COLO829 (cell line): ENCODE data around the gene HOXD4.

Source experiments
- DNase-seq: peaks from one replicate; pipeline ENCODE4 v3.0.0; 2012; ENCODE audit warnings: low spot score

Gene HOXD4

DNA sequence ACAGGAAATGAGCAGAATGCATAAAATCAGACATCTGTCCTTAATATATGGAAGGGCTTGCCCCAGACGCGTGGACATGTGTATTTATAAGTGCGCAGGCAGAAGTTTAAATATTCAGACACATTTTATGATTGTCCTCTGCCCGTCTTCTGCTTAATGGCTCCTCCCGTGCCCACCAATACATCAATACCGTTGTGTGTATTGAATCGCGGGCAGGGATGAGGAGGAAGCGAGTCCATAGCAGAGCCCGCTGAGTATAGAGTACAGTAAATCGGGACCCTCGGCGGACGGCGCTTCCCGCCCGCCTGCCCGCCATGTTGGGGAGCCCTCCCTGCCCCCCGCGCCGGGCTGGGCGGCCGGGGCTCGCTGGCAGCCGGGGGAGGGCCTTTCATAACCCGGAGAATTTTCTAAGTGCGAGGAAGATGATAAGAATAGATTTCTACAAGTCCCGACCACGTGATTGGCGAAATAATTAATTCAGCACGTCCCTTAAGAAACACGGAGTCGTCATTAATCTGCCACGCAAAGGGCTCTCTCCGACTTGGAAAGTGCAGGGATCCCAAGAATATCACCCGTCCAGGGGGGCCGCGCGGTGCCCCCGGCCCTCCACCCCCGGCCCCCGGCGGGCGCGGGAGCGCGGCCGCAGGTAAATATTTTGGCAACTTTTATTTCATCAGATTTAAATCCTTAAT, 5.6 kb downstream of the HOXD4 start, which contains the start of gene HOXD3:
Gene HOXD3 (plus strand): TSS at position 501 of the 692 bp plus-strand sequence. CDS start 11,808 bp downstream, outside the sequence.
- no peak for DNase-seq

DNA sequence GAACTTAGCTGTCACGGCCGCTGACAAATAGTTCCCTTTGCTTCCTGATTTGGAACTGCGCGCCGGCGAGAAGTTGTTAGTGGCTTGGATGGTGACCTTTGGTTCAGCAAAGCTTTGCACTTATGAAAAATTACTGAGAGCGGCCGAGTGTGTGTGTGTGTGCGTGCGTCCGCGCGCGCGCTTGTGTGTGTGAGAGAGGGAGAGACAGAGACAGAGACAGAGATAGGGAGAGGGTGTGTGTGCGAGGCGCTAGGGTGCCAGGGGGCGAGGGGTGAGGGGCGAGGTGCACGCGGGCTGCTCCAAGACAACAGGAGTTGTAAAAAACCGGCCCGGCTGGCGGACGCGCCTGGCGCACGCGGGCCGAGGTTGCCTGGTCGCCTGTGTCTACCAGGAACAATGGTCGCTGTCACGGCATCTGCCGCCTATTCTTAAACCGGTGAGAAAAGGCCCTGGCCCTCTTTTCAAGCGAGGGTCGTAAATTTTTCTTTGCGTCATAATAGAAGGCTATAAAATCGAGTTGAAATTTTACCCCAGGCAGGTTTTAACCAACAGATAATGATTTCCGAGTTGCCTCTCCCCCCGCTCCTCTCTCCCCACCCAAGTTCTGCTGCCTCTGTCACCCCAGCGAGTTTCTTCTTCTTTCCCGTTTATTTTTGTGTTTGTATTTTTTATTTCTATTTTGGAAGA, 6.3 kb downstream of the HOXD4 start:
- no peak for DNase-seq

DNA sequence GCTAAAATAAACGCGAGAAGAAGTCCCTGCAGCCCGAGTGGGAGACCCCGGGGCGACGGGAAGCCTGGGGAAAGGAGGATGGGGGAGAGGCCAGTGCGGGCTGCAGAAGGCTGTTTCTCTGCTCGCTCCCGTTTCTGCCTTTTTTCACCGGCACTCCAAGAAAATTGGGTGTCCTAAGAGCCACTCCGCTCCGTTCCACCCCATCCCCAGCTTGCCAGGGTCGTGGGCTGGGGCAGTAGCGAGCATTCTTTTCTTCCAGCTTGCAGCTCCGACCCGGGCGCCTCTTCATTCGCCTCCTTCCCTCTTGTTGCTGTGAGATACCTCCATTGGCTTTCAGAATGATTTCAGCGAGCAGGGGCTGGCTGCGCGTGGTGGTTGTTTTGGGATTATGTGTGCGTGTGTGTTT, 6.8 kb downstream of the HOXD4 start:
- DNase-seq, result no peak

DNA sequence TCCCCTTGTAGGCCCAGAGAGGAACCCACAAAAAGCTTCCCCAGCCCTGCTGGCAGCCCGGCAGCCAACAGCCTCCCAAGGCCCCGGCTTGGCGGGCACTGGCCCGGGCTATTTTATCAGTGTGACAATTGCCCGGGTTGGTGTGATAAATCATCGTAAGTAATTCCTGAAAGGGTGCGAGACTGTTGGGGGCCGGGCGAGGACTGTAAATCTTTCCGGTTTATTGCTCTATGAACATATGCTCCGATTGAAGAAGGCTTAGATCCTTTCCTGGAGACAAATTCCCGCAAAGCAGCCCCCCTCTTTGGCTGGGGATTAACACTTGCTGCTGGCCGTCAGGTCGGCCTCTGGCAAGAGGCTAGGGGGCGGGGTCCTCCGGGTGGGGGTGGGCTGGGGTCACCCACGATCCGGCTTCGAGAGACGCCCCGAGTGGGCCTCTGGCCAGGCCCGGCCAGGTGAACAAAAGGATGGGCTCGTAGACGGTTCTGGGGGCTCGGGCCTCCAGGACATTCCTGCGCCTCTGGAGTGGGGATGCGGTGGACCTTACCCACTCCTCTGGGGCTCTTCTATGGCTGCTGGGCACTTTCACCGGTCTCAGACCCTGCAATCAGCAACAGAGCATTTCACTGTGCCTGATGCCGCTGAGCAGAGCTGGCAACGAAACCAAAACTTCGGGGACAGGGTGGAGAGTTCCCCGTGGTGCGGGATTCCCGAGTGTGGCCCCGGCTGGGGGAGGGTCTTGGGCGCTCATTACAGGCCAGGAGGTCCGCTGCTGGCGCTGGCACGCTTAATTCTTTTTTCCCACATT, 7.7 kb downstream of the HOXD4 start:
- DNase-seq, result no peak

GRCh38 chr2:176159663-176160250, 8.4 kb downstream of the HOXD4 start:
- no peak for DNase-seq

- DNase-seq, result no peak
Measured at GRCh38 chr2:176160251-176160985, 9.1 kb downstream of the HOXD4 start.

DNA sequence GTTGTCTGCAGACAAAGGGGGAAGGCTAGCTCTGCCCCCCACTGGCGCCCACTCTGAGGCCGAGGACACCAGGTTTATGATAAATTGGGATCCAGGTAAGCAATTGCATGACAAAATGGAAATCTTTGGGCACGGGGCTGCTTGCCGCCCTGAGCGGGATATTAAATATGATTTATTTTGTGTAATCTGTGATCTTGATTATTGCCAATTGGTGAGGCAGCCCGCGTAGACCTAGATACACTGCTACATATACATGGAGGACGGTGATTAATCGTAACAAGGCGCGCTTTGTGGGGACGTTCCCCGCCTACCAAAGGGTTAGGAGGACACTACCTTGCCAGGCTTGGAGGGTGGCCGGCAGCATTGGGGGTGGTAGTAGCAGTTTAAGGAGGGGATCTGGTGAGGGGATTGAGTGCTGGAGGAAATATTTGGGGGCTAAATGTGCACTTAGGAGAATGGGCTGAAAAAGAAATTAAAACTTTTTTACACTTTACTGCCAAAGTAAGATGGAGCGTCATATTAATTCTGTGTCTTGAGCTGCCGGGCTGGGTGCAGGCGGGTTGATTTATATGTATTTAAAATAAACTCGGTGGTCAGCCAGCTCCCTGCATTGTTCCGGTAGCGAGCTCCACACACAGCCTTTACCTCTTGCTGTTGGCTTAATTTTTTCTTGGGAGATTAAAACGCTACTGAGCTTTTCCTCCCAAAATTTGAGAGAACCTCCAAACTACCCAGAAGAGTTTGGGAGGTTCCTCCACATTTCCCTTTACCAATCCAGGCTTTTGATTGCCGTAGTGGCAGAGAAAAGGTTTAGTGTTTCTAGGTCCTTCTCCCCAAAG, 9.9 kb downstream of the HOXD4 start:
- DNase-seq, result no peak

DNA sequence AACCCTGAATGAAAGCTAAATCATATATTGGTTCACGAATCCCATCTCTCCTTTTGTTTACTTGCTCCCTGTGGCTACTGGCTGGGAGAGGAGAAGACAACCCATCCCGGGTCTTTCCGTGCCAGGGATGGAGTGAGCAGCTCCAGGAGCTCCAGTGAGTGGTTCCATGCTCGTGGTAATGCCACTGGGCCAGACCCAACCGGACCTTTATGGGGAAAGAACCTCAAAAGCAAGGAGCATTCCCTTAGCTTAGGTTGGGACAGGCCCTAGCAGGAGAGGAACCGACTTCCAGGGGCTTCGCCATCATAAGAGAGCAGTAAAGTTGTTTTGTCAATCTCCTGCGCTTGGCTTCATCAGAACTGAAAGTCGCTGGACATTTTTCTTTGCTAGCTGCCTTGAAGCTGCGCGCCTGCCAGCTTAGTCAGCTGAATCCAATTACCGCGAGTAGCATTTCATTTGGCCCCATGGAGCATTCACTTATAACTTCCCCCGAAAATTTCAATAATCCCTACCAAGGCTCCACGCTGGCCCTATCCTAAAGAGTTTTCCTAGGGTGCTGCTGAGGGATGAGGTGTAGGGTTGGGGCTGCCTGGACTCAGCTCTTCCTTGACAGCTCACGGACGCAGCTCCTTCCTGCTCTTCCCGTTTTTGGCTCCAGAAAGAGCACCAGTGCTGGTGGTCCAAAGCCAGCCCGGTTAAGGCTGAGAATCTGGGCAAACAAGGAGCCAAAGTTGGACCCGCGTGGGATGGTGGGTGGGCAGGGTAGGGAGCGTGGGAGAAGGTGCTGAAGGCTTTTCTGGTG, 10.7 kb downstream of the HOXD4 start:
- no peak for DNase-seq

DNA sequence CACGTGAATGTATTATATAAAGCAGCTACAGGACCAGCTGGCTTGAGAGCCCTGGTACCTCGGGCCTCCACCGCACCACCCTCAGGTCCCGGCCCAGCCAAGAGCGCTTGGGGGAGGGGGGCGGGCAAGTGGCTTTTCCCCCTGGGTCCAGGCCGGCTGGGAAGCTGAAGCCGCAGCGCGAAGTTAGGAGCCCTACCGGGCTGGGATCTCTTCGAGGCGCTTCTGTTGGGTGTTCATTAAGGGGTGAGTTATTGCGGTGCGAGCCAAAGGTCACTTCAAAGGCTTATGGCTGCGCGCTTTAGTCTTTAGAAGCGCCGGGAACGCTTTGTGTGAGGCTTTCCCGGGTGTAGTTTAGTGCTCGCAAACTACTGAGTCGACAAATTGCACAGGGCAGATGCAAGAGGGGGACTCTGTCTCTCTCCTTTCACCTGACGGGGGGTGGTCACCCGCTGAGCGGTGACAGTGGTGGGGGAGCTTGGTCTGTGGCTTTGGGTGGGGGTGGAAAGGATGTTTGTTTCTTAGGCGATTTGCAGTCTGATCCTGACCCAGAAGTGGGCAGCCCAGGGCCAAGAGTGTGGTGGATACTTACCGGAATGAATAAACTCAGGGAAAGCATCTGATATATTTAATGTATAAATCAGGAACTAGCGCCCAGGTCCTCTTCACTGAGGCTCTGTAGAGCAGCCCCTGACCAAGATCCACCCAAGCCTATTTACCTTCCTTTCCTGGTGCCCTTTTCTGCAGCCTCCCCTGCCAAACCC, 11.7 kb downstream of the HOXD4 start:
- no peak for DNase-seq

DNA sequence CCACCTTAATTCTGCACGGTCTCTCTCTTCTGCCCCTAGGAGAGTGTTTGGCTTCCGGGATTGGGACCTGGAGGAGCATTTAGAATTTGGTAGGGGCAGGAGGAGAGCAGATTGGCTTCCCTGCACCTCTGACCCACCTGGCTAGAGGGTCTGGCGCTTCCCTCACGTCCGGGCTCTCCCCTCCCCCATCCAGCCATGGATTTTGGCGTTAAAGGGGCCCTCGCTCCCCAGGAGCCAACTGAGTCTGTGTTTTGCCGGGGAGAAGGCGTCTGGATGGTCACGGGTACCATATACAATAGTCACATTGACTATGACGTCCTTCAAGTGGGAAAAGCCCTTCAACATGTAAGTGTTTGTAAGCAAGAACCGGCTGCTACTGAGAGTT, 12.3 kb downstream of the HOXD4 start:
- no peak for DNase-seq

GRCh38 chr2:176164201-176164600, 12.9 kb downstream of the HOXD4 start:
- no peak for DNase-seq

DNA sequence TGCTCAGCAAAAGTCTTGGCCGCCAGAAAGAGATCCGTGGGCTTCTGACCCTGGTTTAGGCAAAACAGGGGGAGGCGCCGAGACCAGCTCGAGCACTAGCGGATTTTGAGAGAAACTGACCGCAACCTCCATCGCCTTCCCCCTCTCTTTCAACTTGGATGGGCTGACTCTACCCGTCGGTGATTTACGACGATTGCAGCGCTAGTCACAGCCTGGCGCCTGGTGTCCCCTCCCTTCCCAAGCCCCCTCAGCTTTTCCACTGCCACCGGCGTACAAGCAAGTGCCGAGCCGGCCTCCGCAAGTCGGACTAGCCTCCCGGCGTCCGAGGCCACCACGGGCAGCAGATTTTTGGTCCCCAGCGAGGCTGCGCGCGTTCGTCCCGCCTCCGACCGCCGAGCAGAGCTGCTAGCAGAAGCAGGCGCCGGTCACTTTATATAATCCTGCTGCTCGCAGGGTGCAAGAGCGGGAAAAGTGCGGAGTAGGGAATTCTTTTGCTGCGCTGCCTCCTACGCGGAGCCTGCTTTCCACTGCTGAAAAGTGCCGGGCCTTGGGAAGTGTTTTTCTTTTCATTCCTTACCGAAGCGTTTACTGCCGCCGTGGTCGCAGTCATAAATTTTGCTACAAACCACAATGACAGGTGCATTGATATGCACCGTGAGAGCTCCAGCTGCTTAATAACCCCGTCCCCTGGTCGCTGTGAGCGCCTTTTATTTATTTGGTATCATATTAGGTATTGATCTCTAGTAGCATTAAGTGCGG, 13.4 kb downstream of the HOXD4 start:
- no peak for DNase-seq

DNA sequence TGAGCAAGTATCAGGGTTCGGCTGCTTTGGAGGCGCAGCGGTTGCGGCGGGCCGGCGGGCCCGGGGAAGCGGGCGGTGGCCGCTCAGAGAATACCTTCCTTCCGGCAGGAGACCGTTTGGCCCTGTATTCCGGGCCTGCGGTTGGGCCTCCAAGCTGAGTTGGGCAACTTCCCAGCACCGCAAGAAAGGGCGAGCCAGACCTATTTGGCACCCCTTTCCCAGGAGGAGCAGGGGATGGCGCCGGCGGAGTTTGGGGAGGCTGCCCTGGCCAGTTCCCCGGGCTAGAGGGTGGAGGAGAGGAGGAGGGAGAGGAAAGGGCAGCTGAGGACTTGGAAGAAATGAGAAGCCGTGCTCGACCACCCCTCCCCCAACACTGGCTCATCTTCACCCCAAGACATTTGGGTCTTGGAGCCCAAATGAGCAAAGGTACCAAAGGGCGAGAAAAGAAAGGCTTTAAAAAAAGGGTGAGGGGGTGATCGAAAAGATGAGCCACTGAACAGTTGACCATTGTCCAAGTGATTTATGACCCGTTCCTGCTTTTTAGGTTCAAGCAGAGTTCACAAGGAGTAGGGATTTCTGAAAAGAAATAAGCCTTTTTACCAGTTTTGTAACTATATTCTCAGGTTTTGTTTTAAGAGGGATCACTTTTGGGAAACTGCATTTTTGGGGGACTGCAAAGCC, 14.2 kb downstream of the HOXD4 start:
- peak; percentile 42 for DNase-seq

- DNase-seq, result no peak
Measured at GRCh38 chr2:176166272-176166671, 14.9 kb downstream of the HOXD4 start.

- DNase-seq, result no peak
Measured at GRCh38 chr2:176167398-176167797, 16.0 kb downstream of the HOXD4 start.

GRCh38 chr2:176169181-176169580, 17.8 kb downstream of the HOXD4 start:
- DNase-seq, result no peak

DNA sequence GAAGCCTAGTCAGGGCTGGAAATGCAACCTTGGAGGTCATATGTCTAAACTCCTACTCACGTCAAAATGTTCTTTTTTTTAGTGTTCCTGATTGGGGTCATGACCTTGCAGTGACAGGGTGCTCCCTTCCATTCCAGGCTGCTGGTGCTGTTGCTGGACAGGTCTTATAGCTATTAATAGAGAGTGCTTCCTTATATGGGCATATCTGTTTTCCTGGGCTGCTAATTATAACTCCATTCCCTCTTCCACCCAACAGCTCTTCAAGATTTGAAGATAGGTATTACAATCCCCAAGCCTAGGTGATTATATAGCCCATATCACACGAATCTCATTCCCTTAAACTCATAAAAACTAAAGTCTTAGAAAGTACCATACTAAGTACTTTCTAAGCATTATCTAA, 18.4 kb downstream of the HOXD4 start:
- no peak for DNase-seq
